ENCODE data around the gene SYT7. TPM values are rescaled to one million over a fixed set of nuclear protein-coding genes. Genes with fewer than 3 reads are reported as not detected.

SYT7 gene
- polyA plus RNA-seq, 2 of the 4 experiments (the other 2 are of a cell fraction), result 0.37 to 1.0 TPM

DNA sequence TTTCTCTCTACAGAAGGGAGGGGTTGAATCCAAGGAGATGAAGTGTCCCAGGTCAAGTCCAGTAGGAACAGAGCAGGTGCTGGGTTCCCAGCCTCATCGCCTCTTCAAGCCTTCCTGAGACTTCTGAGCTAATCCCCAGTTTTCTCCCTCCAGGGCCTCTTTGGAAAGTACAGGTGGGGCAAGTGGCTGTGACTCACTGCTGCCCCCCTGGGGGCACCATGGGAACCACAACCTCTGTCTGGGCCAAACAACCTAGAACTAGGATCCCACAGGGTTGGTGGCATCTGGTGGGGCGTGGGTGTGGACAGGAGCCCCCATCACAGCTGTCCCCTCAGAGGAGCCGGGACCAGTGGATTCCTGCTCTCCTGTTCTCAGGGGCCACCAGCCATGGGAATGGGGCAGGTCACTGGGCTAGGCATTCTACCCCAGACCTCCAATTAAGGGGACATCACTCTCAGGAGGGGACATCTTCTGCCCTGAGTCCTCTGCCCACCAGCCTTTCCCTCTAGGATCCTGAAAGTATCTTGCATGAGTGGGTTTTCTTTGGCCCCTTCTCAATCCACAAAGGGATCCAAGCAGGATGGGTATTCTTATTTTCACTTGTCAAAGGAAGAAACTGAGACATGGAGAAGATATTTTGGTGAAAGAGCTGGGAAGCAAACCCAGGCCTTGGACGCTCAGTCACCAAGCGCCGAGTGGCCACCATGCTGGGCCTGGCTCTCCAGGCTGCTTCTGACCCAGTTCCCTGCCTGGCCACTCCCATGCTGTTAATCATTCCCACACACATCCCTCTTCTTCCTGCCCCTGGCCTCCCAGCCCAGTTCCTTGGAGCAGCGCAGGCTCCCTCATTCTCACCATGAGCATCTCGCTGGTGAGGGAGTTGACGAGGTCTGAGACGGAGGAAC is 48.5 kb downstream of the SYT7 start:
- peak; percentile 42 to 83; a peak in 5 of 6 replicates for ATAC-seq
- H3K4me1 ChIP-seq, result peaks cover 9% of the 10 kb centered on the region
- H3K9me3 ChIP-seq, result no peaks in the 10 kb centered on the region
- CTCF ChIA-PET, result interaction anchor here (0.6 to 9.1 kb wide), 27 partner anchors 8 to 151 kb away, joined by 3 to 150 read pairs (median 5); a partner anchor contains a TSS
- WGBS (ENCODE audit: missing lambda C conversion rate), result 27% methylated on average over 10 of the region's 10 CpGs
- POLR2A ChIA-PET, result no interaction called here
- peak overlapping the region; percentile 20; the same call in 1 of the 3 replicates for H3K4me2 ChIP-seq
- no peak overlapping the region for H3K4me3 ChIP-seq
- peak; percentile 49 to 87 for DNase-seq (ENCODE audit: low read depth in 1 of 2, low spot score in 1 of 2)
- no peak for FAIRE-seq
- TF ChIP-seq CTCF (IDR thresholded peaks at IDR 0.05) (peak; percentile 78), SMC3 (IDR thresholded peaks at IDR 0.05) (peak; percentile 47; the same call in 1 of the 3 replicates), RAD21 (conservative IDR thresholded peaks at IDR 0.05 in 1 of 2, IDR thresholded peaks at IDR 0.05 in 1 of 2) (peak; percentile 38 to 44; a peak in 3 of 5 replicates), CHD4 (IDR thresholded peaks at IDR 0.05; ENCODE audit: borderline replicate concordance) (no peak), FOXS1 (CRISPR knock-in tag; IDR thresholded peaks at IDR 0.05) (no peak)
- H3K27ac ChIP-seq, result peak overlapping the region in 1 of 2 experiments; percentile 56; a peak in 2 of 6 replicates

- H3K4me1 ChIP-seq, result peaks cover 9% of the 10 kb centered on the region
- TF ChIP-seq JUN (IDR thresholded peaks at IDR 0.05), result no peak
- TF ChIP-seq ZFP36 (IDR thresholded peaks at IDR 0.05; ENCODE audit: borderline replicate concordance, partially characterized antibody), result no peak
- TF ChIP-seq HOXA7 (CRISPR knock-in tag; IDR thresholded peaks at IDR 0.05), result no peak
- TF ChIP-seq PHF8 (IDR thresholded peaks at IDR 0.05; ENCODE audit: borderline replicate concordance, low read depth), result no peak
- no peak for TF ChIP-seq MAZ (IDR thresholded peaks at IDR 0.05; ENCODE audit: borderline replicate concordance, low read depth, low read length)
- no peak for TF ChIP-seq BHLHE40 (IDR thresholded peaks at IDR 0.05; ENCODE audit: low read depth, low read length)
- TF ChIP-seq BCL3 (IDR thresholded peaks at IDR 0.05), result no peak
- no peak for TF ChIP-seq TFCP2L1 (CRISPR knock-in tag; IDR thresholded peaks at IDR 0.05)
- no peak for TF ChIP-seq EHF (CRISPR knock-in tag; IDR thresholded peaks at IDR 0.05)
- TF ChIP-seq RNF2 (IDR thresholded peaks at IDR 0.05; ENCODE audit: borderline replicate concordance, low read depth), result no peak
- TF ChIP-seq CBX2 (IDR thresholded peaks at IDR 0.05; ENCODE audit: borderline replicate concordance, low read depth), result no peak
- TF ChIP-seq FOSB (CRISPR knock-in tag; IDR thresholded peaks at IDR 0.05), result no peak
- TF ChIP-seq ZNF302 (CRISPR knock-in tag; IDR thresholded peaks at IDR 0.05), result no peak
- no peak for TF ChIP-seq CHD2 (IDR thresholded peaks at IDR 0.05; ENCODE audit: low read length, partially characterized antibody)
- TF ChIP-seq EHMT2 (IDR thresholded peaks at IDR 0.05; ENCODE audit: low read depth), result no peak
- no peak for TF ChIP-seq PBX3 (IDR thresholded peaks at IDR 0.05)
- no peak for TF ChIP-seq MAX (IDR thresholded peaks at IDR 0.05)
- no peak for ATAC-seq
- H3K27ac ChIP-seq, result no peak overlapping the region
- no peak overlapping the region for H3K4me3 ChIP-seq
- no peaks in the 10 kb centered on the region for H3K9me3 ChIP-seq
- ChIA-PET CTCF (interaction anchor here (0.7 to 9.1 kb wide), 15 partner anchors 9 to 226 kb away, joined by 3 to 150 read pairs (median 8); partner anchors contain the start of gene LRRC10B), POLR2A (no interaction called here)
- 27% methylated on average over 3 of the region's 3 CpGs for WGBS (ENCODE audit: missing lambda C conversion rate)
- DNase-seq (ENCODE audit: low read depth in 1 of 2, low spot score in 1 of 2), result no peak
- no peak for FAIRE-seq
- H3K4me2 ChIP-seq, result no peak overlapping the region
Measured at GRCh38 chr11:61531044-61531443, 49.8 kb downstream of the SYT7 start.
